CD14-positive monocyte (primary cell): ENCODE results near the gene SANBR. TPM values are rescaled to one million over a fixed set of nuclear protein-coding genes. Genes with fewer than 3 reads are reported as not detected.

Experiments used
- DNase-seq, 3 donors: peaks; one replicate each; pipeline ENCODE4 v3.0.0-alpha.2; 2011 to 2022
- H2AFZ ChIP-seq: 2 replicates; pipeline ENCODE4 v1.6.0; 2012; ENCODE audit warnings: mild to moderate bottlenecking, low read depth, low read length, inconsistent platforms; ENCODE audit not compliant: insufficient read depth, poor library complexity, severe bottlenecking
- H3K27ac ChIP-seq, 2 donors: 1 replicate in 1 of 2; 2 replicates in 1 of 2; pipeline ENCODE4 v1.5.1; 2012 to 2013; ENCODE audit warnings: low read length in 2 of 2, control low read depth in 1 of 2, inconsistent platforms in 1 of 2, low read depth in 1 of 2, mild to moderate bottlenecking in 1 of 2
- H3K27me3 ChIP-seq, 2 donors: one replicate each; pipeline versions ENCODE4 v1.6.0 to v1.6.1; 2011 to 2013; ENCODE audit warnings: low read length in 2 of 2; ENCODE audit not compliant: control insufficient read depth in 2 of 2, insufficient read depth in 2 of 2
- H3K36me3 ChIP-seq, 2 donors: replicated peaks in 1 of 2; 1 replicate in 1 of 2; 2 replicates in 1 of 2; pipeline versions ENCODE4 v1.5.1 to v1.6.1; 2012 to 2013; ENCODE audit warnings: low read length in 2 of 2, control low read depth in 1 of 2, inconsistent platforms in 1 of 2, mild to moderate bottlenecking in 1 of 2; ENCODE audit not compliant: insufficient read depth in 2 of 2, control insufficient read depth in 1 of 2
- H3K4me1 ChIP-seq, 2 donors: 1 replicate in 1 of 2; 2 replicates in 1 of 2; pipeline versions ENCODE4 v1.5.1 to v1.6.1; 2012 to 2013; ENCODE audit warnings: low read length in 2 of 2, control low read depth in 1 of 2, inconsistent platforms in 1 of 2, mild to moderate bottlenecking in 1 of 2, moderate library complexity in 1 of 2; ENCODE audit not compliant: insufficient read depth in 2 of 2, control insufficient read depth in 1 of 2
- H3K4me2 ChIP-seq: replicated peaks from 2 replicates; pipeline ENCODE3; 2012; ENCODE audit warnings: low read length, moderate library complexity, mild to moderate bottlenecking; ENCODE audit not compliant: poor library complexity, severe bottlenecking; ENCODE audit errors: extremely low read depth
- H3K4me3 ChIP-seq, 3 experiments: fragments of 200-600 bp in 1 of 3; sonication (generic) in 1 of 3; replicated peaks in 1 of 3; 1 replicate in 2 of 3; 2 replicates in 1 of 3; pipeline ENCODE4 v1.5.1; 2011 to 2013; ENCODE audit warnings: low read length in 3 of 3, mild to moderate bottlenecking in 3 of 3, control low read depth in 2 of 3, low read depth in 2 of 3, inconsistent platforms in 1 of 3, moderate library complexity in 1 of 3
- H3K79me2 ChIP-seq: 2 replicates; pipeline ENCODE4 v1.6.0; 2012; ENCODE audit warnings: mild to moderate bottlenecking, control low read depth, inconsistent platforms, low read length, moderate library complexity; ENCODE audit not compliant: insufficient read depth
- H3K9ac ChIP-seq: 2 replicates; pipeline ENCODE4 v1.6.0; 2017; ENCODE audit warnings: low read length, mild to moderate bottlenecking; ENCODE audit not compliant: insufficient read depth, poor library complexity, severe bottlenecking
- H3K9me3 ChIP-seq, 2 donors: replicated peaks in 1 of 2; 1 replicate in 1 of 2; 2 replicates in 1 of 2; pipeline versions ENCODE4 v1.5.1 to v1.6.1; 2012 to 2013; ENCODE audit warnings: low read length in 2 of 2, control low read depth in 1 of 2; ENCODE audit not compliant: control insufficient read depth in 1 of 2, insufficient read depth in 1 of 2
- H4K20me1 ChIP-seq: 2 replicates; pipeline ENCODE4 v1.6.0; 2012; ENCODE audit warnings: mild to moderate bottlenecking, low read length, control low read depth, moderate library complexity; ENCODE audit not compliant: insufficient read depth
- H3K27ac Mint-ChIP-seq, 7 donors: one replicate each; pipeline ENCODE4 v1.8.0; 2020; ENCODE audit warnings: mild to moderate bottlenecking in 7 of 7, mixed read lengths in 7 of 7, moderate library complexity in 6 of 7, inconsistent platforms in 2 of 7
- H3K27me3 Mint-ChIP-seq, 3 donors: one replicate each; pipeline ENCODE4 v1.8.0; 2021 to 2022; ENCODE audit warnings: low read depth in 3 of 3, mild to moderate bottlenecking in 3 of 3, mixed read lengths in 3 of 3, moderate library complexity in 3 of 3, inconsistent platforms in 1 of 3
- H3K36me3 Mint-ChIP-seq, 2 donors: one replicate each; pipeline ENCODE4 v1.8.0; 2020; ENCODE audit warnings: mixed read lengths in 2 of 2, inconsistent platforms in 1 of 2, mild to moderate bottlenecking in 1 of 2
- H3K4me1 Mint-ChIP-seq: one replicate; pipeline ENCODE4 v1.8.0; 2020; ENCODE audit warnings: mild to moderate bottlenecking, mixed read lengths
- H3K4me3 Mint-ChIP-seq, 2 donors: one replicate each; pipeline ENCODE4 v1.8.0; 2020; ENCODE audit warnings: mild to moderate bottlenecking in 2 of 2, mixed read lengths in 2 of 2, moderate library complexity in 1 of 2
- H3K9me3 Mint-ChIP-seq, 7 donors: one replicate each; pipeline ENCODE4 v1.8.0; 2020 to 2022; ENCODE audit warnings: mixed read lengths in 7 of 7, mild to moderate bottlenecking in 6 of 7, moderate library complexity in 6 of 7, inconsistent platforms in 2 of 7
- CTCF ChIP-seq: fragments of 200-600 bp; IDR thresholded peaks from one replicate; pipeline ENCODE4 v1.8.0; 2022; ENCODE audit warnings: antibody characterized with exemption, mild to moderate bottlenecking
- WGBS: methylation state at CpG from one replicate; pipeline ENCODE4 v1.1.5; 2013; ENCODE audit warnings: missing lambda C conversion rate; ENCODE audit not compliant: insufficient coverage; 5-methylcytosine and 5-hydroxymethylcytosine counted together
- intact Hi-C, 2 donors: fragments of 100-400 bp; cut with micrococcal nuclease; formaldehyde crosslinking; loops; one replicate each; pipeline versions ENCODE4 v1.15.0 to v1.15.1; 2023
- polyA plus RNA-seq, 3 donors: library from polyadenylated mRNA; depleted of rRNA in 1 of 3; unstranded in 2 of 3; stranded (reverse) in 1 of 3; fragments of 300-500 nt in 2 of 3; fragments of >200 nt in 1 of 3; fragmentation: Illumina TruSeq in 2 of 3; gene quantifications; 1 replicate in 2 of 3; 2 replicates in 1 of 3; pipeline ENCODE4 v1.2.3, GENCODE V29; 2012 to 2021

Gene SANBR
- polyA plus RNA-seq, 3 donors = 1.9 to 3.5 (median 3.4) TPM

- WGBS = 51% methylated on average over 2 of the region's 4 CpGs
Observed at GRCh38 chr2:61044636-61045035, 21.0 kb upstream of the SANBR start.

GRCh38 chr2:61045226-61045625, 20.4 kb upstream of the SANBR start:
- Histone ChIP-seq H2AFZ (no peak overlapping the region), H3K4me3 (peak overlapping the region in 1 of 3 experiments; percentile 18), H3K36me3 (peaks cover 26 to 51% of the 10 kb centered on the region in 2 donors), H3K79me2 (peaks cover 20% of the 10 kb centered on the region), H3K27ac (peak overlapping the region in 1 of 2 donors; percentile 70), H3K27me3 (no peaks in the 10 kb centered on the region), H3K4me2 (peak overlapping the region; percentile 26), H3K9ac (no peak overlapping the region), H3K4me1 (peaks cover 18 to 26% of the 10 kb centered on the region in 2 donors), H3K9me3 (no peaks in the 10 kb centered on the region), H4K20me1 (no peaks in the 10 kb centered on the region)
- peaks cover 0 to 1% (median 0%) of the 10 kb centered on the region in 3 donors for H3K27me3 Mint-ChIP-seq
- no CpG with 5 or more reads among the region's 2 CpGs for WGBS
- intact Hi-C loops = no loop called here
- DNase-seq = peak in 2 of 3 donors; percentile 19 to 28
- H3K4me1 Mint-ChIP-seq = peaks cover 21% of the 10 kb centered on the region
- peak overlapping the region; percentile 25 to 87 (median 69) for H3K27ac Mint-ChIP-seq
- peaks cover 21 to 42% of the 10 kb centered on the region in 2 donors for H3K36me3 Mint-ChIP-seq
- TF ChIP-seq CTCF = no peak
- peak overlapping the region in 1 of 2 donors; percentile 60 for H3K4me3 Mint-ChIP-seq
- H3K9me3 Mint-ChIP-seq = no peaks in the 10 kb centered on the region

More at GRCh38 chr2:61044636-61045035, 21.0 kb upstream of the SANBR start:
- Histone ChIP-seq H3K79me2 (peaks cover 20% of the 10 kb centered on the region), H3K4me1 (peaks cover 18 to 26% of the 10 kb centered on the region in 2 donors), H4K20me1 (no peaks in the 10 kb centered on the region), H3K9me3 (no peaks in the 10 kb centered on the region), H2AFZ (no peak overlapping the region), H3K27ac (peak overlapping the region; percentile 17 to 47), H3K4me3 (no peak overlapping the region), H3K27me3 (no peaks in the 10 kb centered on the region), H3K36me3 (peaks cover 21 to 45% of the 10 kb centered on the region in 2 donors), H3K4me2 (no peak overlapping the region), H3K9ac (no peak overlapping the region)
- peaks cover 22 to 37% of the 10 kb centered on the region in 2 donors for H3K36me3 Mint-ChIP-seq
- no peaks in the 10 kb centered on the region for H3K9me3 Mint-ChIP-seq
- H3K4me3 Mint-ChIP-seq = no peak overlapping the region
- no peak for TF ChIP-seq CTCF
- intact Hi-C loops = no loop called here
- DNase-seq = peak in 2 of 3 donors; percentile 16 to 75
- H3K27ac Mint-ChIP-seq = peak overlapping the region; percentile 25 to 83 (median 44)
- H3K27me3 Mint-ChIP-seq = peaks cover 0 to 1% (median 0%) of the 10 kb centered on the region in 3 donors
- peaks cover 21% of the 10 kb centered on the region for H3K4me1 Mint-ChIP-seq
